Activated T-cell treated with anti-CD3 and anti-CD28 coated beads for 4 hours (primary cell): Measurements from ENCODE around the gene REN.

Experiments
- DNase-seq: peaks from one replicate; pipeline ENCODE4 v3.0.0-alpha.2; 2020

Gene REN

GRCh38 chr1:204106825-204107224 is 59.3 kb downstream of the REN start:
- DNase-seq: no peak

DNA sequence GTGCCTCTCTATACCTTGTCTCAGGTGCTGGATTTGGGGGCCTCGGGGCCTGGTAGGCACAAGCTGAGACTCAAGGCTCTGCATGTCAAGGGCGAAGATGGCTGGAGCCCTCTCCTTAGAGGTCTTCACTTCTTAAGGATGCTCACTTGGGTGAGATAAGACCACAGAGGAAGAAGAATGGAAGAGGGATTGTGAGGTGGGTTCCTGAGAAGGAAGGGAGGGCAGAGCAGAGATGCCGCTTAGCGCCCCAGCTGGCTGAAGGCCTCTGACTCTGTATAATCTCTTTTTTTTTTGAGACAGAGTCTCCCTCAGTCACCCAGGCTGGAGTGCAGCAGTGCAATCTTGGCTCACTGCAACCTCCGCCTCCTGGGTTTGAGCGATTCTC is 61.0 kb downstream of the REN start:
- DNase-seq: no peak
